ENCODE results near the gene MSH6. TPM values are rescaled to one million over a fixed set of nuclear protein-coding genes. Genes with fewer than 3 reads are reported as not detected.

MSH6 gene
- total RNA-seq, 1 experiment from 2014 or later = 98.0 TPM

DNA sequence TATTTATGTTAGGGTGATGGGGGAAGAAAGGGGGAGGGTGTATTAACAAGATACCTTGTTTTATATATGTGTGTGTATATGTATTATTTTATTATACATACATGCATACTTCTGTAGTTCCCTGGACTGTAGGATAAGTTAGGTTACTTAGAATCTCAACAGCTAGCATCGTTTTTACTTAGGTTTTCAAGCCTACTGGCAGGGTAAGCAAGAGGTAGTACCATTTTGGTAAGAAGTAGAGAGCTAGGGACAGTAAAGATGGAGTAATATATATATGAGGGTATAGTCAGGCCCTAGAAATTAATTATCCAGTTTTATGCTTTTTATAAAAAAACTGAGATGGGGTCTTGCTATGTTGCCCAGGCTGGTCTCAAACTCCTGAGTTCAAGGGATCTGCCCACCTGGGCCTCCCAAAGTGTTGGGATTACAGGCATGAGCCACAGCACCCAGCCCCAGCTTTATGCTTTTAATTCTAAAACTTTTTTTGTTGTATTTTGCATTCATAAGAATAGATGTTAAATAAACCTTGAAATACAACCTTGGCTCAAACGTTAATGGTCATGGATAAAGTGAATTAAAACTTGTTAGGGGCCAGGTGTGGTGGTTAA lies 13.2 kb downstream of the MSH6 start:
- peaks cover 13% of the 10 kb centered on the region; the same call in 1 of the 2 replicates for H3K36me3 ChIP-seq (ENCODE audit: control insufficient read depth, insufficient read depth, low read length)
- intact Hi-C loops (cut with micrococcal nuclease; ENCODE audit: unreplicated experiment) (no loop called here), in situ Hi-C loops (cut with HindIII; ENCODE audit: low pct_unique_long_range_greater_than_20kb, low sequenced_read_pairs) (no loop called here)
- no peak for ATAC-seq
- no TSS peak for BruUV-seq (replicated peaks)
- H3K9me3 ChIP-seq (ENCODE audit: control insufficient read depth, insufficient read depth, low read depth, low read length) = no peaks in the 10 kb centered on the region
- no peaks in the 10 kb centered on the region for H3K4me1 ChIP-seq (ENCODE audit: control insufficient read depth, insufficient read depth, low read length)
- DNase-seq (ENCODE audit: low read depth, low spot score) = no peak
- no peaks in the 10 kb centered on the region for H3K27me3 ChIP-seq (ENCODE audit: control insufficient read depth, insufficient read depth, low read length)
- H3K27ac ChIP-seq (ENCODE audit: low read length) = no peak overlapping the region
- CTCF ChIA-PET = no interaction called here
- H3K4me3 ChIP-seq (ENCODE audit: low read depth in 2 of 2, low read length in 2 of 2) = no peak overlapping the region
- POLR2A ChIA-PET = no interaction called here
- no peak for TF ChIP-seq POLR2AphosphoS5 (IDR thresholded peaks at IDR 0.05; ENCODE audit: low read depth, low read length)
- TF ChIP-seq, protein P1, sequence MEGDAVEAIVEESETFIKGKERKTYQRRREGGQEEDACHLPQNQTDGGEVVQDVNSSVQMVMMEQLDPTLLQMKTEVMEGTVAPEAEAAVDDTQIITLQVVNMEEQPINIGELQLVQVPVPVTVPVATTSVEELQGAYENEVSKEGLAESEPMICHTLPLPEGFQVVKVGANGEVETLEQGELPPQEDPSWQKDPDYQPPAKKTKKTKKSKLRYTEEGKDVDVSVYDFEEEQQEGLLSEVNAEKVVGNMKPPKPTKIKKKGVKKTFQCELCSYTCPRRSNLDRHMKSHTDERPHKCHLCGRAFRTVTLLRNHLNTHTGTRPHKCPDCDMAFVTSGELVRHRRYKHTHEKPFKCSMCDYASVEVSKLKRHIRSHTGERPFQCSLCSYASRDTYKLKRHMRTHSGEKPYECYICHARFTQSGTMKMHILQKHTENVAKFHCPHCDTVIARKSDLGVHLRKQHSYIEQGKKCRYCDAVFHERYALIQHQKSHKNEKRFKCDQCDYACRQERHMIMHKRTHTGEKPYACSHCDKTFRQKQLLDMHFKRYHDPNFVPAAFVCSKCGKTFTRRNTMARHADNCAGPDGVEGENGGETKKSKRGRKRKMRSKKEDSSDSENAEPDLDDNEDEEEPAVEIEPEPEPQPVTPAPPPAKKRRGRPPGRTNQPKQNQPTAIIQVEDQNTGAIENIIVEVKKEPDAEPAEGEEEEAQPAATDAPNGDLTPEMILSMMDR (IDR thresholded peaks at IDR 0.05) = no peak
- TF ChIP-seq SIN3A (IDR thresholded peaks at IDR 0.05; ENCODE audit: borderline replicate concordance, insufficient read depth, low read depth, low read length) = no peak
- TF ChIP-seq, protein P2, sequence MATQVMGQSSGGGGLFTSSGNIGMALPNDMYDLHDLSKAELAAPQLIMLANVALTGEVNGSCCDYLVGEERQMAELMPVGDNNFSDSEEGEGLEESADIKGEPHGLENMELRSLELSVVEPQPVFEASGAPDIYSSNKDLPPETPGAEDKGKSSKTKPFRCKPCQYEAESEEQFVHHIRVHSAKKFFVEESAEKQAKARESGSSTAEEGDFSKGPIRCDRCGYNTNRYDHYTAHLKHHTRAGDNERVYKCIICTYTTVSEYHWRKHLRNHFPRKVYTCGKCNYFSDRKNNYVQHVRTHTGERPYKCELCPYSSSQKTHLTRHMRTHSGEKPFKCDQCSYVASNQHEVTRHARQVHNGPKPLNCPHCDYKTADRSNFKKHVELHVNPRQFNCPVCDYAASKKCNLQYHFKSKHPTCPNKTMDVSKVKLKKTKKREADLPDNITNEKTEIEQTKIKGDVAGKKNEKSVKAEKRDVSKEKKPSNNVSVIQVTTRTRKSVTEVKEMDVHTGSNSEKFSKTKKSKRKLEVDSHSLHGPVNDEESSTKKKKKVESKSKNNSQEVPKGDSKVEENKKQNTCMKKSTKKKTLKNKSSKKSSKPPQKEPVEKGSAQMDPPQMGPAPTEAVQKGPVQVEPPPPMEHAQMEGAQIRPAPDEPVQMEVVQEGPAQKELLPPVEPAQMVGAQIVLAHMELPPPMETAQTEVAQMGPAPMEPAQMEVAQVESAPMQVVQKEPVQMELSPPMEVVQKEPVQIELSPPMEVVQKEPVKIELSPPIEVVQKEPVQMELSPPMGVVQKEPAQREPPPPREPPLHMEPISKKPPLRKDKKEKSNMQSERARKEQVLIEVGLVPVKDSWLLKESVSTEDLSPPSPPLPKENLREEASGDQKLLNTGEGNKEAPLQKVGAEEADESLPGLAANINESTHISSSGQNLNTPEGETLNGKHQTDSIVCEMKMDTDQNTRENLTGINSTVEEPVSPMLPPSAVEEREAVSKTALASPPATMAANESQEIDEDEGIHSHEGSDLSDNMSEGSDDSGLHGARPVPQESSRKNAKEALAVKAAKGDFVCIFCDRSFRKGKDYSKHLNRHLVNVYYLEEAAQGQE (IDR thresholded peaks at IDR 0.05; ENCODE audit: insufficient read depth in 1 of 2, low read depth in 2 of 2, low read length in 1 of 2) = no peak
- no peak for TF ChIP-seq TCF7L2 (IDR thresholded peaks at IDR 0.05; ENCODE audit: low read depth, low read length)

DNA sequence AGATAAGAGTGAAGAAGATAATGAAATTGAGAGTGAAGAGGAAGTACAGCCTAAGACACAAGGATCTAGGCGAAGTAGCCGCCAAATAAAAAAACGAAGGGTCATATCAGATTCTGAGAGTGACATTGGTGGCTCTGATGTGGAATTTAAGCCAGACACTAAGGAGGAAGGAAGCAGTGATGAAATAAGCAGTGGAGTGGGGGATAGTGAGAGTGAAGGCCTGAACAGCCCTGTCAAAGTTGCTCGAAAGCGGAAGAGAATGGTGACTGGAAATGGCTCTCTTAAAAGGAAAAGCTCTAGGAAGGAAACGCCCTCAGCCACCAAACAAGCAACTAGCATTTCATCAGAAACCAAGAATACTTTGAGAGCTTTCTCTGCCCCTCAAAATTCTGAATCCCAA lies 15.7 kb downstream of the MSH6 start:
- in situ Hi-C loops (cut with HindIII; ENCODE audit: low pct_unique_long_range_greater_than_20kb, low sequenced_read_pairs) = no loop called here
- Histone ChIP-seq H3K27ac (ENCODE audit: low read length) (no peak overlapping the region), H3K27me3 (ENCODE audit: control insufficient read depth, insufficient read depth, low read length) (no peaks in the 10 kb centered on the region), H3K36me3 (ENCODE audit: control insufficient read depth, insufficient read depth, low read length) (peaks cover 18% of the 10 kb centered on the region), H3K4me1 (ENCODE audit: control insufficient read depth, insufficient read depth, low read length) (no peaks in the 10 kb centered on the region), H3K4me3 (ENCODE audit: low read depth in 2 of 2, low read length in 2 of 2) (no peak overlapping the region), H3K9me3 (ENCODE audit: control insufficient read depth, insufficient read depth, low read depth, low read length) (no peaks in the 10 kb centered on the region)
- ATAC-seq (no peak), DNase-seq (ENCODE audit: low read depth, low spot score) (no peak)
- no TSS peak for BruUV-seq (replicated peaks)
- CTCF ChIA-PET = no interaction called here
- TF ChIP-seq POLR2AphosphoS5 (IDR thresholded peaks at IDR 0.05; ENCODE audit: low read depth, low read length) = no peak
- TF ChIP-seq SIN3A (IDR thresholded peaks at IDR 0.05; ENCODE audit: borderline replicate concordance, insufficient read depth, low read depth, low read length) = no peak
- TF ChIP-seq, protein P1 (IDR thresholded peaks at IDR 0.05) = no peak
- TF ChIP-seq, protein P2 (IDR thresholded peaks at IDR 0.05; ENCODE audit: insufficient read depth in 1 of 2, low read depth in 2 of 2, low read length in 1 of 2) = no peak
- TF ChIP-seq TCF7L2 (IDR thresholded peaks at IDR 0.05; ENCODE audit: low read depth, low read length) = no peak
- POLR2A ChIA-PET = no interaction called here
- intact Hi-C loops (cut with micrococcal nuclease; ENCODE audit: unreplicated experiment) = no loop called here
